Middle frontal gyrus (tissue), 1 donor: ENCODE data around the gene CARS1.

Experiments
- DNase-seq: peaks from one replicate; pipeline ENCODE4 v3.0.0-alpha.2; 2015; ENCODE audit warnings: low spot score; ENCODE audit errors: extremely low spot score

The CARS1 gene

GRCh38 chr11:3041699-3042441, 15.4 kb downstream of the CARS1 start:
- DNase-seq = no peak

- no peak for DNase-seq
Measured at GRCh38 chr11:3040881-3041280, 16.3 kb downstream of the CARS1 start.

- no peak for DNase-seq
Measured at GRCh38 chr11:3037945-3038271, 19.3 kb downstream of the CARS1 start.

- DNase-seq = no peak
Measured at GRCh38 chr11:3037040-3037944, 19.9 kb downstream of the CARS1 start.

GRCh38 chr11:3036419-3036818, 20.8 kb downstream of the CARS1 start:
- no peak for DNase-seq

- no peak for DNase-seq
Measured at GRCh38 chr11:3035333-3035732, 21.9 kb downstream of the CARS1 start.

GRCh38 chr11:3030289-3031070, 26.7 kb downstream of the CARS1 start:
- DNase-seq = no peak

GRCh38 chr11:3028813-3029212, 28.4 kb downstream of the CARS1 start:
- DNase-seq = no peak

- DNase-seq = no peak
Measured at GRCh38 chr11:3026803-3027202, 30.4 kb downstream of the CARS1 start.

GRCh38 chr11:3022982-3023381, 34.2 kb downstream of the CARS1 start:
- no peak for DNase-seq

- DNase-seq = no peak
Measured at GRCh38 chr11:3022300-3022967, 34.8 kb downstream of the CARS1 start.

GRCh38 chr11:3021125-3021524, 36.1 kb downstream of the CARS1 start:
- DNase-seq = no peak

- DNase-seq = no peak
Measured at GRCh38 chr11:3020011-3020410, 37.2 kb downstream of the CARS1 start.

- no peak for DNase-seq
Measured at GRCh38 chr11:3018596-3018995, 38.6 kb downstream of the CARS1 start.

GRCh38 chr11:3016861-3017260, 40.4 kb downstream of the CARS1 start:
- DNase-seq = no peak

- DNase-seq = no peak
Measured at GRCh38 chr11:3015796-3016195, 41.4 kb downstream of the CARS1 start.

- DNase-seq = no peak
Measured at GRCh38 chr11:3014943-3015342, 42.3 kb downstream of the CARS1 start.

- DNase-seq = no peak
Measured at GRCh38 chr11:3014057-3014938, 42.9 kb downstream of the CARS1 start.

GRCh38 chr11:3011891-3012885, 45.0 kb downstream of the CARS1 start:
- DNase-seq = no peak
